GM12878 (cell line): ENCODE data around the gene IMMT. TPM values are rescaled to one million over a fixed set of nuclear protein-coding genes. Genes with fewer than 3 reads are reported as not detected.

Experiments
- ATAC-seq: fragments of 200-7000 bp; cut with Tn5 transposase; 3 replicates; pipeline ENCODE4 v1.9.1; 2020; ENCODE audit warnings: mild to moderate bottlenecking, moderate library complexity
- BruUV-seq: library from RNA; stranded (reverse); fragments of 400-500 nt; replicated peaks from 2 replicates; lab custom pipeline; 2021; lab: Mats Ljungman, UMichigan
- CTCF ChIA-PET: fragments of 300-600 bp; sonication (Branson Sonifier 250); formaldehyde crosslinking; extraction: SDS; loops from one replicate; lab custom pipeline; 2021; ENCODE audit warnings: inconsistent platforms; lab: Yijun Ruan, JAX
- POLR2A ChIA-PET: fragments of 350-600 bp; formaldehyde crosslinking; extraction: SDS; loops from one replicate; lab custom pipeline; 2021; ENCODE audit warnings: inconsistent platforms; lab: Charles Lee
- RAD21 ChIA-PET: fragments of 300-600 bp; sonication (Branson Sonifier 250); formaldehyde crosslinking; loops from one replicate; lab custom pipeline; 2023; ENCODE audit warnings: antibody characterized with exemption; ENCODE audit not compliant: unreplicated experiment; lab: Charles Lee
- SMC1A ChIA-PET: fragments of 300-600 bp; sonication (Branson Sonifier 250); formaldehyde crosslinking; loops from one replicate; lab custom pipeline; 2023; ENCODE audit not compliant: unreplicated experiment, uncharacterized antibody; lab: Charles Lee
- DNase-seq: peaks from one replicate; pipeline ENCODE4 v3.0.0-alpha.2; 2011; ENCODE audit warnings: low read depth, low spot score
- FAIRE-seq: peaks from 3 replicates; lab custom pipeline; 2011; peaks lifted over from hg19 to GRCh38; lab: Jason Lieb, UNC
- H2AFZ ChIP-seq: 2 replicates; pipeline ENCODE4 v1.6.0; 2011; ENCODE audit warnings: low read depth, low read length, control low read depth; ENCODE audit not compliant: control insufficient read depth
- H3K27ac ChIP-seq: 2 replicates; pipeline ENCODE4 v1.5.1; 2011; ENCODE audit warnings: control low read depth; ENCODE audit not compliant: control insufficient read depth, insufficient read depth
- H3K27me3 ChIP-seq, 2 experiments: replicated peaks in 1 of 2; 2 replicates each; pipeline versions ENCODE4 v1.6.0 to v1.6.1; 2011; ENCODE audit warnings: low read length in 1 of 2; ENCODE audit not compliant: control insufficient read depth in 2 of 2, insufficient read depth in 2 of 2
- H3K36me3 ChIP-seq, 2 experiments: 2 replicates each; pipeline ENCODE4 v1.5.1; 2011; ENCODE audit warnings: low read length in 1 of 2; ENCODE audit not compliant: control insufficient read depth in 2 of 2, insufficient read depth in 2 of 2
- H3K4me1 ChIP-seq: 2 replicates; pipeline ENCODE4 v1.6.1; 2011; ENCODE audit warnings: mild to moderate bottlenecking, low read length, moderate library complexity, mixed read lengths; ENCODE audit not compliant: control insufficient read depth, insufficient read depth
- H3K4me2 ChIP-seq: 2 replicates; pipeline ENCODE4 v1.6.0; 2011; ENCODE audit warnings: control low read depth; ENCODE audit not compliant: control insufficient read depth, insufficient read depth
- H3K4me3 ChIP-seq: fragments of 200-600 bp; sonication (generic); 2 replicates; pipeline ENCODE4 v1.5.1; 2016
- H3K79me2 ChIP-seq: 2 replicates; pipeline ENCODE4 v1.6.0; 2011; ENCODE audit warnings: low read length; ENCODE audit not compliant: control insufficient read depth, insufficient read depth
- H3K9ac ChIP-seq: 2 replicates; pipeline ENCODE4 v1.8.0; 2011; ENCODE audit warnings: low read length, control low read depth, mixed read lengths; ENCODE audit not compliant: control insufficient read depth, insufficient read depth
- H3K9me3 ChIP-seq: replicated peaks from 3 replicates; pipeline ENCODE4 v1.5.1; 2011; ENCODE audit warnings: mild to moderate bottlenecking, low read length; ENCODE audit not compliant: control insufficient read depth, insufficient read depth
- H4K20me1 ChIP-seq: 2 replicates; pipeline ENCODE4 v1.6.0; 2011; ENCODE audit not compliant: control insufficient read depth, insufficient read depth
- BCL11A ChIP-seq: IDR thresholded peaks from 2 replicates; pipeline ENCODE4 v1.6.1; 2011; ENCODE audit warnings: low read depth, low read length
- BCLAF1 ChIP-seq: fragments of 450-650 bp; IDR thresholded peaks from 2 replicates; pipeline ENCODE4 v1.6.1; 2017; ENCODE audit warnings: antibody characterized with exemption, mild to moderate bottlenecking, moderate library complexity
- BRCA1 ChIP-seq: IDR thresholded peaks from 2 replicates; pipeline ENCODE4 v1.6.1; 2011; ENCODE audit warnings: low read depth, low read length, improper control_type of control experiment
- CHD2 ChIP-seq: IDR thresholded peaks from 2 replicates; pipeline ENCODE4 v1.6.1; 2011; ENCODE audit warnings: low read depth, low read length, improper control_type of control experiment, borderline replicate concordance
- ETV6 ChIP-seq, 2 experiments: fragments of 450-650 bp in 1 of 2; IDR thresholded peaks in 1 of 2; conservative IDR thresholded peaks in 1 of 2; 2 replicates each; pipeline ENCODE4 v1.6.1; 2014; ENCODE audit warnings: antibody characterized with exemption in 1 of 2, borderline replicate concordance in 1 of 2, low read depth in 1 of 2, mild to moderate bottlenecking in 1 of 2, moderate library complexity in 1 of 2
- IKZF2 ChIP-seq, 2 experiments: fragments of 450-650 bp; IDR thresholded peaks; 2 replicates each; pipeline ENCODE4 v1.6.1; 2017; ENCODE audit warnings: mild to moderate bottlenecking in 2 of 2, moderate library complexity in 2 of 2
- NRF1 ChIP-seq: conservative IDR thresholded peaks from 2 replicates; pipeline ENCODE4 v1.6.1; 2011; ENCODE audit warnings: mild to moderate bottlenecking, low read depth, low read length, improper control_type of control experiment
- POLR2A ChIP-seq: IDR thresholded peaks from 2 replicates; pipeline ENCODE4 v1.6.1; 2011; ENCODE audit warnings: low read depth, mild to moderate bottlenecking, low read length
- POLR2AphosphoS5 ChIP-seq: IDR thresholded peaks from 2 replicates; pipeline ENCODE4 v1.6.1; 2011; ENCODE audit warnings: mild to moderate bottlenecking, low read length, inconsistent platforms
- SPI1 ChIP-seq: IDR thresholded peaks from 2 replicates; pipeline ENCODE4 v1.6.1; 2011; ENCODE audit warnings: low read depth, mild to moderate bottlenecking, low read length, moderate library complexity, borderline replicate concordance; ENCODE audit not compliant: insufficient read depth
- STAT3 ChIP-seq: IDR thresholded peaks from 2 replicates; pipeline ENCODE4 v1.6.1; 2011; ENCODE audit warnings: low read depth, low read length, improper control_type of control experiment
- ZNF217 ChIP-seq: fragments of 450-650 bp; IDR thresholded peaks from 2 replicates; pipeline ENCODE4 v1.6.1; 2017; ENCODE audit warnings: antibody characterized with exemption, mild to moderate bottlenecking
- WGBS: methylation state at CpG from one replicate; pipeline ENCODE4 v1.1.6; 2016; ENCODE audit warnings: low lambda C conversion rate; ENCODE audit not compliant: insufficient replicate concordance, insufficient coverage; ENCODE audit errors: missing lambda C conversion rate; 5-methylcytosine and 5-hydroxymethylcytosine counted together
- in situ Hi-C: fragments of 300-500 bp; cut with MboI; formaldehyde crosslinking; loops from 9 replicates; pipeline ENCODE4 v1.14.3; 2018; ENCODE audit warnings: mixed read lengths
- intact Hi-C: fragments of 100-400 bp; cut with micrococcal nuclease; formaldehyde crosslinking; loops from one replicate; pipeline ENCODE4 v1.14.2; 2022; ENCODE audit not compliant: unreplicated experiment
- polyA plus RNA-seq, 11 experiments: library from polyadenylated mRNA; depleted of rRNA in 4 of 11; unstranded in 6 of 11; stranded (reverse) in 5 of 11; fragments of >200 nt; fragmentation: Nextera tagmentation in 4 of 11; fragmentation: Illumina TruSeq in 1 of 11; extraction: Ambion mirVana in 4 of 11; extraction: Trizol in 1 of 11; gene quantifications; 1 replicate in 1 of 11; 2 replicates in 10 of 11; pipeline versions ENCODE4 v1.2.1 to v1.2.3, GENCODE V29; 2011 to 2016; ENCODE audit warnings: inconsistent platforms in 2 of 11, missing spikeins in 2 of 11, low read depth in 1 of 11
- total RNA-seq, 4 experiments: library from RNA; depleted of rRNA in 3 of 4; stranded (reverse); fragments of >200 nt in 3 of 4; fragmentation: Illumina TruSeq in 1 of 4; extraction: Trizol in 1 of 4; gene quantifications; 2 replicates each; pipeline versions ENCODE4 v1.2.1 to v1.2.3, GENCODE V29; 2013 to 2021

IMMT gene
- total and polyA plus RNA-seq, 10 of the 15 experiments (the other 5 are each of a cell fraction or from before 2014, with no cell fraction given): 78.4 to 149 (median 98.7) TPM

- 81% methylated on average over 7 of the region's 7 CpGs for WGBS
- no TSS peak for BruUV-seq
- H3K79me2 ChIP-seq: peaks cover 91% of the 10 kb centered on the region
- ChIA-PET CTCF (no interaction called here), RAD21 (no interaction called here), POLR2A (no interaction called here), SMC1A (no interaction called here)
- no peaks in the 10 kb centered on the region for H4K20me1 ChIP-seq
- no peak overlapping the region for H2AFZ ChIP-seq
- no peak overlapping the region; the same call in none of the 2 replicates for H3K4me2 ChIP-seq
- H3K36me3 ChIP-seq: peaks cover 0 to 3% of the 10 kb centered on the region in 2 experiments; a peak in 3 of 4 replicates
- peaks cover 26% of the 10 kb centered on the region for H3K4me1 ChIP-seq
- no peak for ATAC-seq
- DNase-seq: no peak
- TF ChIP-seq SPI1 (no peak), NRF1 (no peak), POLR2A (no peak), IKZF2 (IDR thresholded peaks at IDR 0.05) (no peak), ZNF217 (no peak), STAT3 (no peak), POLR2AphosphoS5 (no peak), BCLAF1 (no peak), CHD2 (no peak), BRCA1 (no peak), ETV6 (conservative IDR thresholded peaks at IDR 0.05 in 1 of 2, IDR thresholded peaks at IDR 0.05 in 1 of 2; ENCODE audit: borderline replicate concordance in 1 of 2, low read depth in 1 of 2) (no peak), BCL11A (no peak)
- TF ChIP-seq, all 136 proteins: peak for 0
- 0 out of 2 replicates have a peak overlapping the region, but pooled peaks have one; percentile 8 for H3K4me3 ChIP-seq
- H3K27me3 ChIP-seq: no peaks in the 10 kb centered on the region
- H3K27ac ChIP-seq: no peak overlapping the region
- FAIRE-seq: no peak
- no peak overlapping the region for H3K9ac ChIP-seq
- in situ Hi-C loops (no loop called here), intact Hi-C loops (no loop called here)
- no peaks in the 10 kb centered on the region; the same call in 2 of the 3 replicates for H3K9me3 ChIP-seq
Measured at GRCh38 chr2:86189782-86190416, 5.4 kb downstream of the IMMT start.
